ENCODE results near the gene GBF1. TPM values are rescaled to one million over a fixed set of nuclear protein-coding genes. Genes with fewer than 3 reads are reported as not detected.

The GBF1 gene
- polyA plus RNA-seq, 3 donors: 4.2 to 17.4 (median 11.9) TPM

- Histone ChIP-seq H3K4me2 (replicated peaks; ENCODE audit: extremely low read depth, low read length, poor library complexity, severe bottlenecking) (peak overlapping the region; percentile 90), H3K9me3 (replicated peaks in 1 of 2; ENCODE audit: control insufficient read depth in 1 of 2, insufficient read depth in 1 of 2, low read length in 2 of 2) (peaks cover 0 to 18% of the 10 kb centered on the region in 2 donors), H3K4me3 (replicated peaks in 1 of 3; ENCODE audit: low read depth in 2 of 3, low read length in 3 of 3) (peak overlapping the region in 2 of 3 experiments; percentile 32 to 74), H3K9ac (ENCODE audit: insufficient read depth, low read length, poor library complexity, severe bottlenecking) (no peak overlapping the region), H4K20me1 (ENCODE audit: insufficient read depth, low read length) (peaks cover 16% of the 10 kb centered on the region), H3K27me3 (ENCODE audit: control insufficient read depth in 2 of 2, insufficient read depth in 2 of 2, low read length in 2 of 2) (peaks cover 31 to 52% of the 10 kb centered on the region in 2 donors), H3K27ac (ENCODE audit: low read depth in 1 of 2, low read length in 2 of 2) (no peak overlapping the region), H3K36me3 (replicated peaks in 1 of 2; ENCODE audit: control insufficient read depth in 1 of 2, insufficient read depth in 2 of 2, low read length in 2 of 2) (no peaks in the 10 kb centered on the region), H2AFZ (ENCODE audit: insufficient read depth, low read depth, low read length, poor library complexity, severe bottlenecking) (peak overlapping the region; percentile 51), H3K4me1 (ENCODE audit: control insufficient read depth in 1 of 2, insufficient read depth in 2 of 2, low read length in 2 of 2) (peaks cover 35 to 43% of the 10 kb centered on the region in 2 donors), H3K79me2 (ENCODE audit: insufficient read depth, low read length) (peaks cover 18% of the 10 kb centered on the region)
- 17% methylated on average over 5 of the region's 7 CpGs for WGBS (ENCODE audit: insufficient coverage)
- Mint-ChIP-seq H3K9me3 (peaks cover 0 to 16% (median 12%) of the 10 kb centered on the region in 7 donors), H3K27me3 (ENCODE audit: low read depth in 3 of 3) (peaks cover 48 to 55% (median 49%) of the 10 kb centered on the region in 3 donors), H3K27ac (peak overlapping the region in 2 of 7 donors; percentile 37 to 59), H3K36me3 (peaks cover 4 to 7% of the 10 kb centered on the region in 2 donors), H3K4me1 (peaks cover 37% of the 10 kb centered on the region), H3K4me3 (peak overlapping the region; percentile 78 to 98)
- intact Hi-C loops (cut with micrococcal nuclease): no loop called here
- no peak for TF ChIP-seq CTCF (IDR thresholded peaks at IDR 0.05)
- DNase-seq: no peak
These were observed 3.2 kb upstream of the GBF1 start for GRCh38 chr10:102242118-102242485.

- H3K4me2 ChIP-seq (replicated peaks; ENCODE audit: extremely low read depth, low read length, poor library complexity, severe bottlenecking): no peak overlapping the region
- H3K36me3 ChIP-seq (replicated peaks in 1 of 2; ENCODE audit: control insufficient read depth in 1 of 2, insufficient read depth in 2 of 2, low read length in 2 of 2): no peaks in the 10 kb centered on the region
- peaks cover 44 to 53% of the 10 kb centered on the region in 2 donors for H3K4me1 ChIP-seq (ENCODE audit: control insufficient read depth in 1 of 2, insufficient read depth in 2 of 2, low read length in 2 of 2)
- H3K27ac Mint-ChIP-seq: no peak overlapping the region
- H4K20me1 ChIP-seq (ENCODE audit: insufficient read depth, low read length): peaks cover 28% of the 10 kb centered on the region
- H3K4me3 ChIP-seq (replicated peaks in 1 of 3; ENCODE audit: low read depth in 2 of 3, low read length in 3 of 3): no peak overlapping the region
- no peak overlapping the region for H2AFZ ChIP-seq (ENCODE audit: insufficient read depth, low read depth, low read length, poor library complexity, severe bottlenecking)
- peaks cover 0 to 16% (median 12%) of the 10 kb centered on the region in 7 donors for H3K9me3 Mint-ChIP-seq
- no peak overlapping the region for H3K9ac ChIP-seq (ENCODE audit: insufficient read depth, low read length, poor library complexity, severe bottlenecking)
- 100% methylated on average over 1 of the region's 2 CpGs for WGBS (ENCODE audit: insufficient coverage)
- peaks cover 27 to 42% of the 10 kb centered on the region in 2 donors for H3K27me3 ChIP-seq (ENCODE audit: control insufficient read depth in 2 of 2, insufficient read depth in 2 of 2, low read length in 2 of 2)
- peaks cover 4 to 7% of the 10 kb centered on the region in 2 donors for H3K36me3 Mint-ChIP-seq
- H3K27ac ChIP-seq (ENCODE audit: low read depth in 1 of 2, low read length in 2 of 2): no peak overlapping the region
- no peak for DNase-seq
- peaks cover 30% of the 10 kb centered on the region for H3K79me2 ChIP-seq (ENCODE audit: insufficient read depth, low read length)
- peaks cover 40 to 45% (median 45%) of the 10 kb centered on the region in 3 donors for H3K27me3 Mint-ChIP-seq (ENCODE audit: low read depth in 3 of 3)
- H3K9me3 ChIP-seq (replicated peaks in 1 of 2; ENCODE audit: control insufficient read depth in 1 of 2, insufficient read depth in 1 of 2, low read length in 2 of 2): peaks cover 0 to 18% of the 10 kb centered on the region in 2 donors
- H3K4me3 Mint-ChIP-seq: no peak overlapping the region
- peaks cover 48% of the 10 kb centered on the region for H3K4me1 Mint-ChIP-seq
- intact Hi-C loops (cut with micrococcal nuclease): no loop called here
- TF ChIP-seq CTCF (IDR thresholded peaks at IDR 0.05): no peak
These were observed 2.0 kb upstream of the GBF1 start for GRCh38 chr10:102243309-102243708.

Measured in CD14-positive monocyte (primary cell).